ENCODE results near the gene STAT5B. TPM values are rescaled to one million over a fixed set of nuclear protein-coding genes. Genes with fewer than 3 reads are reported as not detected.
A peak's percentile ranks its signal among the peaks of the same experiment; 100 is the strongest.

The STAT5B gene
- total and polyA plus RNA-seq, 2 of the 8 experiments (the other 6 are each of a cell fraction or from before 2014, with no cell fraction given) = 35.3 to 52.6 TPM

DNA sequence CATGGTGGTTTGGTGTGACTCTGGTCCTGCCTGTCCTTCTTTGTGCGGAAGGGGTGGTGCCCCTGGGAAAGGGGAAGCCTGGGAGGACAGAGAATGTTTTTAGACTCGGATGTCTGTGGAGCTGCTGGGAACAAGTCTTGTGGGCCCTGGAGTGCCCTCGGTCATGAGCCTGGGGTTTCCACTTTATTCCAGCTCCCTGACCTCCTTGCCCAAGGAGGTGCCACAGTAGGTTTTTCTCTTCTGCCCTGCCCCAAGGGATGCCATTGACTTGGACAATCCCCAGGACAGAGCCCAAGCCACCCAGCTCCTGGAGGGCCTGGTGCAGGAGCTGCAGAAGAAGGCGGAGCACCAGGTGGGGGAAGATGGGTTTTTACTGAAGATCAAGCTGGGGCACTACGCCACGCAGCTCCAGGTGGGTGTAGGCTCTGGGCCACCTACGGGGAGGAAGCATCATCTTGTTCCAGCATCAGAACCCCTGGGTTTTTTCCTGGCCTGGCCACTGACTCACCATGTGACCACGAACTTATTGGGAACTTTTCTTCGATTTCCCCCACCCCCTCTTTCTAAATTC is 13.5 kb upstream of the STAT5B start:
- no peak overlapping the region for H2BK5ac ChIP-seq (ENCODE audit: low read depth, low read length)
- no peak overlapping the region for H4K91ac ChIP-seq (replicated peaks; ENCODE audit: insufficient read length, low read length)
- POLR2A ChIA-PET (ENCODE audit: partially characterized antibody) = interaction anchor here (0.5 to 5.0 kb wide), 7 partner anchors 9 to 406 kb away, joined by 3 to 33 read pairs (median 4); no protein-coding TSS in a partner anchor
- H3K14ac ChIP-seq (ENCODE audit: insufficient read length) = no peak overlapping the region
- H3K4me3 ChIP-seq (ENCODE audit: extremely low read depth in 1 of 4, insufficient read depth in 2 of 4, low read depth in 3 of 4, low read length in 4 of 4) = no peak overlapping the region; a peak in 1 of 8 replicates
- H2BK15ac ChIP-seq (ENCODE audit: low read length) = no peak overlapping the region
- H4K8ac ChIP-seq (ENCODE audit: extremely low read depth, insufficient read depth, low read length) = no peak overlapping the region
- peak overlapping the region; percentile 10; the same call in 1 of the 2 replicates for H2BK12ac ChIP-seq (ENCODE audit: low read depth, low read length)
- no peak overlapping the region for H3K27ac ChIP-seq (ENCODE audit: low read depth, low read length)
- no peaks in the 10 kb centered on the region for H3K79me2 ChIP-seq (ENCODE audit: control insufficient read depth in 1 of 2, insufficient read depth in 2 of 2, low read length in 2 of 2)
- H3K4me2 ChIP-seq (ENCODE audit: insufficient read depth in 1 of 2, low read depth in 2 of 2, low read length in 2 of 2) = 0 out of 4 replicates have a peak overlapping the region, but pooled peaks of 1 of the 2 experiments have one; percentile 5
- H3K9ac ChIP-seq (replicated peaks in 1 of 4; ENCODE audit: extremely low read depth in 1 of 4, low read depth in 3 of 4, low read length in 3 of 4) = no peak overlapping the region; a peak in 2 of 7 replicates
- H3K56ac ChIP-seq (replicated peaks; ENCODE audit: insufficient read length, low read depth, low read length) = no peak overlapping the region
- H3K27me3 ChIP-seq (replicated peaks in 1 of 4; ENCODE audit: control insufficient read depth in 3 of 4, extremely low read depth in 1 of 4, insufficient read depth in 3 of 4, low read length in 3 of 4) = peaks cover 7 to 30% (median 25%) of the 10 kb centered on the region in 4 experiments
- FAIRE-seq (no peak), DNase-seq (ENCODE audit: low read depth in 1 of 2, low spot score in 2 of 2) (no peak)
- WGBS, 2 experiments (ENCODE audit: extremely low coverage in 1 of 2, insufficient coverage in 1 of 2, insufficient read length in 1 of 2, insufficient replicate concordance in 2 of 2, low coverage in 1 of 2, low lambda C conversion rate in 2 of 2, missing lambda C conversion rate in 1 of 2) = 89% methylated on average over 9 of the region's 9 CpGs; no CpG with 5 or more reads in 1 of the 2 experiments
- H3K4me1 ChIP-seq (replicated peaks in 1 of 4; ENCODE audit: control insufficient read depth in 3 of 4, insufficient read depth in 4 of 4, low read length in 3 of 4) = peaks cover 0 to 11% (median 8%) of the 10 kb centered on the region in 4 experiments; a peak in 5 of 7 replicates
- H3K36me3 ChIP-seq (ENCODE audit: control insufficient read depth in 2 of 4, insufficient read depth in 4 of 4, low read length in 3 of 4) = no peaks in the 10 kb centered on the region
- no peak overlapping the region for H4K5ac ChIP-seq (ENCODE audit: insufficient read length, low read depth, low read length)
- H3K23ac ChIP-seq (ENCODE audit: insufficient read length) = no peak overlapping the region
- no peaks in the 10 kb centered on the region for H3K79me1 ChIP-seq (ENCODE audit: low read depth, low read length)
- no peaks in the 10 kb centered on the region for H3K9me3 ChIP-seq (ENCODE audit: insufficient read depth in 2 of 2, low read depth in 1 of 2, low read length in 1 of 2)
- CTCF ChIA-PET (ENCODE audit: partially characterized antibody) = interaction anchor here (1.2 to 1.8 kb wide), 6 partner anchors 11 to 138 kb away, joined by 3 to 4 read pairs (median 4); no protein-coding TSS in a partner anchor
- no peaks in the 10 kb centered on the region for H4K20me1 ChIP-seq (replicated peaks in 1 of 2; ENCODE audit: control insufficient read depth in 1 of 2, insufficient read depth in 2 of 2, low read length in 2 of 2)
- no peaks in the 10 kb centered on the region; the same call in 1 of the 2 replicates for H3K23me2 ChIP-seq (ENCODE audit: low read depth, low read length)
- no peak overlapping the region for H3K18ac ChIP-seq (ENCODE audit: extremely low read depth, low read length)
- no peak overlapping the region for H3K4ac ChIP-seq (replicated peaks; ENCODE audit: insufficient read length, low read depth, low read length)
- H2BK20ac ChIP-seq (ENCODE audit: low read length) = 0 out of 2 replicates have a peak overlapping the region, but pooled peaks have one; percentile 8
- no peak overlapping the region for H2AK5ac ChIP-seq (ENCODE audit: low read depth, low read length)
- H2BK120ac ChIP-seq (replicated peaks; ENCODE audit: low read depth, low read length) = no peak overlapping the region
- H2AFZ ChIP-seq (ENCODE audit: low read length) = no peak overlapping the region
- TF ChIP-seq YY1 (IDR thresholded peaks at IDR 0.05; ENCODE audit: low read depth, low read length) = no peak
- no peak for TF ChIP-seq RNF2 (IDR thresholded peaks at IDR 0.05; ENCODE audit: borderline replicate concordance, low read depth, low read length, missing control alignments, poor library complexity, severe bottlenecking)
- TF ChIP-seq BCL11A (IDR thresholded peaks at IDR 0.05; ENCODE audit: low read depth in 2 of 2, low read length in 2 of 2) = no peak
- TF ChIP-seq GABPA (IDR thresholded peaks at IDR 0.05; ENCODE audit: borderline replicate concordance, insufficient read depth, low read length) = no peak
- no peak for TF ChIP-seq KDM4A (IDR thresholded peaks at IDR 0.05; ENCODE audit: low read depth, low read length, severe bottlenecking)
- TF ChIP-seq, protein P1, sequence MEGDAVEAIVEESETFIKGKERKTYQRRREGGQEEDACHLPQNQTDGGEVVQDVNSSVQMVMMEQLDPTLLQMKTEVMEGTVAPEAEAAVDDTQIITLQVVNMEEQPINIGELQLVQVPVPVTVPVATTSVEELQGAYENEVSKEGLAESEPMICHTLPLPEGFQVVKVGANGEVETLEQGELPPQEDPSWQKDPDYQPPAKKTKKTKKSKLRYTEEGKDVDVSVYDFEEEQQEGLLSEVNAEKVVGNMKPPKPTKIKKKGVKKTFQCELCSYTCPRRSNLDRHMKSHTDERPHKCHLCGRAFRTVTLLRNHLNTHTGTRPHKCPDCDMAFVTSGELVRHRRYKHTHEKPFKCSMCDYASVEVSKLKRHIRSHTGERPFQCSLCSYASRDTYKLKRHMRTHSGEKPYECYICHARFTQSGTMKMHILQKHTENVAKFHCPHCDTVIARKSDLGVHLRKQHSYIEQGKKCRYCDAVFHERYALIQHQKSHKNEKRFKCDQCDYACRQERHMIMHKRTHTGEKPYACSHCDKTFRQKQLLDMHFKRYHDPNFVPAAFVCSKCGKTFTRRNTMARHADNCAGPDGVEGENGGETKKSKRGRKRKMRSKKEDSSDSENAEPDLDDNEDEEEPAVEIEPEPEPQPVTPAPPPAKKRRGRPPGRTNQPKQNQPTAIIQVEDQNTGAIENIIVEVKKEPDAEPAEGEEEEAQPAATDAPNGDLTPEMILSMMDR (IDR thresholded peaks at IDR 0.05; ENCODE audit: control extremely low read depth in 1 of 3, insufficient read depth in 1 of 3, low read depth in 1 of 3, low read length in 3 of 3) = no peak
- no peak for TF ChIP-seq TCF12 (IDR thresholded peaks at IDR 0.05; ENCODE audit: low read depth, low read length)
- no peak for TF ChIP-seq GTF2F1 (IDR thresholded peaks at IDR 0.05; ENCODE audit: borderline replicate concordance, low read depth, low read length)
- no peak for TF ChIP-seq JUN (IDR thresholded peaks at IDR 0.05; ENCODE audit: low read depth, low read length)
- TF ChIP-seq JUND (IDR thresholded peaks at IDR 0.05; ENCODE audit: low read length) = no peak

Data from H1 (cell line).